HG03060 (cell line): ENCODE measurements around the gene DENND4C.
"Not testable (repeated sequence)": the region's sequence is repeated elsewhere in the genome, so short reads cannot be mapped to it uniquely, and the experiment has no call there.

ENCODE experiments used
- ATAC-seq: cut with Tn5 transposase; IDR thresholded peaks from one replicate; pipeline ENCODE4 v1.9.1; 2021; ENCODE audit warnings: low read depth, moderate number of reproducible peaks; ENCODE audit not compliant: unreplicated experiment

DENND4C gene

GRCh38 chr9:19223724-19224123 lies 6.8 kb upstream of the DENND4C start:
- ATAC-seq, result no peak

- no peak for ATAC-seq
These were observed 5.9 kb upstream of the DENND4C start for GRCh38 chr9:19224563-19224962.

DNA sequence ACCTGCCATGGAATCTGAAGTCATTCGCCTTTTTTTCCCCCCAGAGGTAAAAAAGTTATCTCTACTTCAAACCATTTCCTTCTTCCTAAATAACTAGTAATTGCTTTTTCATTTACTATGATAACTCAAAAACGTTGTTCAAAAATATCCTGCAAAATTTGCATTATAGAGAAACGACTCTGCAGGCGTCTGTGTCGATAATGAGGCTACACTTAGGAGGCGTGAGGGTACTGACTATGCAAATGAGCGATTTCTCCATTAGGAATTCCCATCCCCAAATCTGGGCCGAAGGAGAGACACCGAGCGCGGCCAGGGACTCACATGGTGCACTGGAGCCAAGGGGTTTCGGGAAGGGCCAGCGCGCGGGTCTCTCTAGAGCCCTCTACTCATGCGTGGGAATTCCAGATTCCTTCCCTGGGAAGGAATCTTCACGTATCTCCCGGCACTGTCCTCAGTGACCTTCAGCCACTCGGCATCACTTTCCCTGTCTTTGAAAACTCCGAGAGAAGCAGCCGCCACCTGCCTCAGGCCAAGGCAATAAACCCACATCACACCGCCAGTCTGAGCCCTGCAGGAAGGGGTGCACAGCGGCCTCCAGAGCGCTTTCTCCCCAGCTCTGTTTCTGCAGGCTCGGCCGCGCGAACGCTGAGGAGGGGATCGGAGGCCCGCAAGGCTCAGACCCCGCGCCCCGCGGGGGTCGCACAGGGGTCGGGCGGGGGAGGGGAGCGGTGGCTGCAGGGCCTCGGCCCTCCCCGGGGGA lies 718 bp upstream of the DENND4C start:
- peak; percentile 29 for ATAC-seq

DNA sequence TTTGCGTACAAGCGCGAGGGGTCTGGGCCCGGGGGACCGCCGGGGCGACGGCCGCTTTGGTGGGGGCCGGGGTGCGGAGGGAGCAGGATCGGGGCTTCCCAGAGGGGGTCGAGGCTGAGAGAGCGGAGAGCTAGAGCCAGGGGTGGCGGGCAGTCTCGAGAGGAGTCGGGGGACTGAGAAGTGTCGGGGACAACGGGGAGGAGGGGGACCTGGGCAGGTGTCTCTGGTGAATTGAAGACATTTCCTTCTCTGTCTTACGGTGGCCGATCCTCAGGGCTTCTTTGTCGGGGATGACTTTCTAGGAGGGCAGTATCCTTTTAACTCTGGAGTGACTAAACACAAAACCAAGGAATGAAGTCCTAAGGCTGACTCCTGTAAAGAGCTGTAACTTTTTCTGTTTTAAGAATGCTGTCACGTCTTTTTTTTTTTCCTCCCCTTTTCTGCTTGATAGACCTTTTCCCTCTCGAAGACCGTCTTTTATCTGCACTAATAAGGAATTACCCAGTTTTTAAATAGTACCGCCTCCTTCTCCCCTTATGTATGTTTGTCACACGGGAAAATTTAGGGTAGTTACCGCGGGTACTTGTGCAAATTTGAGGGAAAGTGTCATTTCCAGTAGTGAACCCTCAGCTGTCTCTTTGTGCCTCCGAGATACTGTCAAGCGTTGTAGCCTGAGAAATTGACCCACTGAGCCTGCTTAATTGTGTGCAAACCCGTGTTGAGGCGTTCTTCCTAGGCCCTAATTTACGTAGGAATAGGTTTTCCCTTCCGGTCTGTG lies 822 bp downstream of the DENND4C start:
- ATAC-seq, result no peak

DNA sequence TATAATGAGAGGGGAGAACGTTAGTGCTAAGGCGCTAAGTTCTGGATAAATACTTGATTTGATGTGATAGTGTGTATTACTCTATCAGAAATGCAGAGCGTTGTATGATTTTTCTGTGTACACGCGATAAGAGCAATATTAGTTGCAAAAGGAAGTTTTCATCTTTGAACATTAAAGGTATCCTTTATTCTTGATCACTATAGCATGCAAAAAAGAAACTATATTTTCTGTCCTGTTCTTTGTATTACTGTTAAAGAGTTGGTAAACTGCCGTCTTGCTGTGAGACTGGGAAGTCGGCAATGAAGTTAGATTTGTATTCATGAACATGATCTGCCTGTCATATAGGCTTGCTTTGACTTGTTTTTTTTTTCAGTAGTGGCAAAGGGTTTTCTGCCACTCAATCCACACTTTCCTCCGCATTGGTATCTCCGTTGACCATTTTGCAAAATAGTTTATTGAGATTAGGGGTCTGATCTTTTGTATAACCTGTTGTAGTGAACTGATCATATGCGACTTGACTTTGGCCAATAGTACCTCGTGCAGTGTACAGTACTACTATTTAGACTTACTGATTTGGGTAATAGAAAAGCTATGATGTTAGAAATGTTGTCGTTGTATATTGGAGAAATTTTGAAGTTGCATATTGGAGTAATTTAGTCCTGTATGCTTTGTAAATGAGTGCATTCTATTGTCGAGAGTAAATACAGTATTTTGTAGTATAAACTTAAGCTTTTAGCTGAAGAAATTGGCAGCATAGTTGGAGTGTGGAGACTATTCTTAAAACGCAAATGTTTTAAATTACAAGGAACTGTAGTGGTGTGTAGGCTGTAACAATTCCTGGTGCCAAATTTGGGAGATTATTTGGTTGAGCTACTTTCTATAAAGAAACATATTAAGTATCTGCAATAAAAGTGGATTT lies 1.7 kb downstream of the DENND4C start:
- ATAC-seq, result no peak

GRCh38 chr9:19232823-19233194 lies 2.3 kb downstream of the DENND4C start:
- no peak for ATAC-seq

GRCh38 chr9:19233344-19233743 lies 2.9 kb downstream of the DENND4C start:
- ATAC-seq, result no peak

DNA sequence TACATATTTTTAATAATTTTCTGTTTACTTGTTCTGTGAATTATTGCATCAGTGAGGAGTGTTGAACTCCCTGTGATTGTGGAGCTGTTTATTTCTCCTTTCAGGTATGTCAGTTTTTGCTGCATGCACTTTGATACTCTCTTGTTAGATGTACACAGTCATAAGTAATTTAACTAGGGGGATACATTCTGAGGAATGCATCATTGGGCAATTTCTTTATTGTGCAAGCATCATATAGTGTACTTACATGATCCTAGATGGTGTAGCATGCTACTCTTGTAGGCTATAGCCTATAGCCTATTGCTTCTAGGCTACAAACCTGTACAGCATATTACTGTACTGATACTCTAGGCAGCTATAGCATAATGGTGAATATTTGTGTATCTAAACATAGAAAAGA lies 9.5 kb downstream of the DENND4C start:
- no peak for ATAC-seq

GRCh38 chr9:19241728-19242127 lies 11.2 kb downstream of the DENND4C start:
- ATAC-seq, result no peak

DNA sequence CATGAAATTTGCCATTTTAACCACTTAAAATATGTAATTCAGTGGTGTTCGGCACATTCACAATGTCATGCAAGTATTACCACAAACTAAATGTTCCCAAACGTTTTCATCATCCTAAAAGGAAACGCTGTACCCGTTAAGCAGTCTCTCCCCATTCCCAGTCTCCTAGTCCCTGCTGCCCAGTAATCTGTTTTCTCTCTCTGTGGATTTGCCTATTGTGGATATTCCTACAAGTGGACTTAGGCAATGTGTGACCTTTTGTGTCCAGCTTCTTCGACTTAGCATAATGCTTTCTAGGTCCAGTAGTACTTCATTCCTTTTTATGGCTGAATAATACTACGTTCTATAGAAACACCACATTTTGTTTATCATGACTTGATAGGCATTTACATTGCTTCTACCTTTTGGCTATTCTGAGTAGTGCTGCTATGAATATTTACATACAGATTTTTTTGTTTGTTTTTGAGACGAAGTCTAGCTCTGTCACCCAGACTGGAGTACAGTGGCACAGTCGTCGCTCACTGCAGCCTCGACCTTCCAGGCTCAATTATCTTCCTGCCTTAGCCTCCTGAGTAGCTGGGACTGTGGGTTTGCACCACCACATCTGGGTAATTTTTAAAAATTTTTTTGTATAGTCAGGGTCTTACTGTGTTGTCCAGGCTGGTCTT lies 13.0 kb downstream of the DENND4C start:
- ATAC-seq, result no peak

DNA sequence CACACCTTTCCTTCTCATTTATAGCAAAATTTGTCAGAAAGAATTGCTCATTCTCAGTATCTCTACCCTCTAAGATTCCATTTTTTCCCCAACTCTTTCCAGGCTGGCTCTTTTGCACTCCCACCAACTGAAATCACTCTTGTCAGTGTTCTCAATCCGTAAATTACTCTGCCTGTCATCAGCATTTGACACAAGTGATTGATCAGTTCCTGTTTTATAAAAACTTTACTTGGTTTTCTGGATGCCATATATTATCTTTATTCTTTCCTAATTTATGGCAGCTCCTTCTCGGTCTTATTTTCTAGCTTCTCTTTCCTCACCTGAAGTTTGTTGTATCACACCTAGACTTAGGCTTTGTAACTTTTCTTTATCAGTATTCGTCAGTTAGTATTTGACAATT lies 16.4 kb downstream of the DENND4C start:
- no peak for ATAC-seq

GRCh38 chr9:19247420-19247819 lies 16.9 kb downstream of the DENND4C start:
- no peak for ATAC-seq

GRCh38 chr9:19250346-19250745 lies 19.9 kb downstream of the DENND4C start:
- not testable (repeated sequence) for ATAC-seq

- not testable (repeated sequence) for ATAC-seq
These were observed 20.7 kb downstream of the DENND4C start for GRCh38 chr9:19251203-19251602.

DNA sequence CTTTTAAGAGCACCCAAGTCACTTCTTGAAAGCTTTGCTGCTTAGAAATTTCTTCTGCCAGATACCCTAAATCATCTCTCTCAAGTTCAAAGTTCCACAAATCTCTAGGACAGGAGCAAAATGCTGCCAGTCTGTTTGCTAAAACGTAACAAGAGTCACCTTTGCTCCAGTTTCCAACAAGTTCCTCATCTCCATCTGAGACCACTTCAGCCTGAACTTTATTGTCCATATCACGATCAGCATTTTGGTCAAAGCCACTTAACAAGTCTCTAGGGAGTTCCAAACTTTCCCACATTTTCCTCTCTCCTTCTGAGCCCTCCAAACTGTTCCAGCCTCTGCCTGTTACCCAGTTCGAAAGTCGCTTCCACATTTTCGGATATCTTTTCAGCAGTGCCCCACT lies 21.1 kb downstream of the DENND4C start:
- ATAC-seq, result not testable (repeated sequence)

- no peak for ATAC-seq
These were observed 21.8 kb downstream of the DENND4C start for GRCh38 chr9:19252174-19252884.

DNA sequence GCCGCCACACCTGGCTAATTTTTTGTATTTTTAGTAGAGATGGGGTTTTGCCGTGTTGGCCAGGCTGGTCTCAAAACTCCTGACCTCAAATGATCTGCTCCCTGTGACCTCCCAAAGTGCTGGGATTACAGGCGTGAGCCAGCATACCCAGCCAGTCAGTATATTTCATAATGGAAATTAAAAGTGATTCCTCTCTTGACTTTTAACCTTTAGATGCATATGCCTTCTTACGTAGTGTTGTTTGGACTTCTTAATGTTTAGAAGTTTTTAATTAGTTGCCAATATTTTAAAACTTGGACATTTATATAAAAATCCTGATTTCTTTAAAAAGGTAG lies 22.4 kb downstream of the DENND4C start:
- no peak for ATAC-seq

GRCh38 chr9:19255112-19255511 lies 24.6 kb downstream of the DENND4C start:
- ATAC-seq, result no peak

GRCh38 chr9:19255821-19256220 lies 25.3 kb downstream of the DENND4C start:
- no peak for ATAC-seq
